Measurements from ENCODE around the gene CNKSR3.

CNKSR3 gene

GRCh38 chr6:154367336-154367735 lies 143.1 kb downstream of the CNKSR3 start:
- H3K9ac ChIP-seq (ENCODE audit: low read length), result no peak overlapping the region
- no peaks in the 10 kb centered on the region for H3K79me2 ChIP-seq (ENCODE audit: insufficient read depth, low read length)
- TF ChIP-seq, protein P1, sequence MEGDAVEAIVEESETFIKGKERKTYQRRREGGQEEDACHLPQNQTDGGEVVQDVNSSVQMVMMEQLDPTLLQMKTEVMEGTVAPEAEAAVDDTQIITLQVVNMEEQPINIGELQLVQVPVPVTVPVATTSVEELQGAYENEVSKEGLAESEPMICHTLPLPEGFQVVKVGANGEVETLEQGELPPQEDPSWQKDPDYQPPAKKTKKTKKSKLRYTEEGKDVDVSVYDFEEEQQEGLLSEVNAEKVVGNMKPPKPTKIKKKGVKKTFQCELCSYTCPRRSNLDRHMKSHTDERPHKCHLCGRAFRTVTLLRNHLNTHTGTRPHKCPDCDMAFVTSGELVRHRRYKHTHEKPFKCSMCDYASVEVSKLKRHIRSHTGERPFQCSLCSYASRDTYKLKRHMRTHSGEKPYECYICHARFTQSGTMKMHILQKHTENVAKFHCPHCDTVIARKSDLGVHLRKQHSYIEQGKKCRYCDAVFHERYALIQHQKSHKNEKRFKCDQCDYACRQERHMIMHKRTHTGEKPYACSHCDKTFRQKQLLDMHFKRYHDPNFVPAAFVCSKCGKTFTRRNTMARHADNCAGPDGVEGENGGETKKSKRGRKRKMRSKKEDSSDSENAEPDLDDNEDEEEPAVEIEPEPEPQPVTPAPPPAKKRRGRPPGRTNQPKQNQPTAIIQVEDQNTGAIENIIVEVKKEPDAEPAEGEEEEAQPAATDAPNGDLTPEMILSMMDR (IDR thresholded peaks at IDR 0.05; ENCODE audit: low read length), result no peak
- TF ChIP-seq EZH2 (IDR thresholded peaks at IDR 0.05; ENCODE audit: borderline replicate concordance, low read length), result no peak
- H2AFZ ChIP-seq (ENCODE audit: low read length), result no peak overlapping the region
- H3K4me1 ChIP-seq (ENCODE audit: insufficient read depth, low read length, severe bottlenecking), result no peaks in the 10 kb centered on the region
- no peak overlapping the region for H3K4me2 ChIP-seq (ENCODE audit: low read length)
- no peaks in the 10 kb centered on the region for H3F3A ChIP-seq (ENCODE audit: insufficient read depth, low read length)
- no peaks in the 10 kb centered on the region for H4K20me1 ChIP-seq (ENCODE audit: insufficient read depth, low read length)
- H3K36me3 ChIP-seq (ENCODE audit: insufficient read depth, low read length), result no peaks in the 10 kb centered on the region
- H3K9me2 ChIP-seq (ENCODE audit: low read depth, low read length), result no peaks in the 10 kb centered on the region
- no peak overlapping the region for H3K27ac ChIP-seq (ENCODE audit: low read depth, low read length, poor library complexity, severe bottlenecking)
- no peaks in the 10 kb centered on the region for H3K27me3 ChIP-seq (ENCODE audit: insufficient read depth, low read length)
- H3K9me3 ChIP-seq (ENCODE audit: low read length), result no peaks in the 10 kb centered on the region
- no peak overlapping the region for H3K4me3 ChIP-seq (ENCODE audit: low read depth, low read length, poor library complexity, severe bottlenecking)

DNA sequence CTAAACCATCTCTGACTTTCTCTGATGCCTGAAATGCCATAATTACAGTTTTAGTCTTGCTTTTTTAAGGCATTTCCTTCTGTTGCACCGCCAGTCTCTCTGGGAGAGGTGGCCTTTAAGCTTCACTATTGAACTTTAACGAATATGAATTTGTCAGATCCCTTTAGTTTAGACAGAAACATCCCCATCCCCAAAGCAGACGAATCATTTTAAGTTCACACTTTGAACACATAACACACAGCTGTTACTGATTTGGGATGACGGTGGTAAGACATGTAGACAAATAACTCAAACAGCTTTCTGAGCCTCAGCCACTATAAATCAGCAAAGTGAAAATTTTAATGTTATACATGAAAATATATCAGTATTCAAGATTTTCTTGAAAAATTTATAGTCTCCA lies 146.7 kb downstream of the CNKSR3 start:
- H3F3A ChIP-seq (ENCODE audit: insufficient read depth, low read length), result no peaks in the 10 kb centered on the region
- no peak overlapping the region for H3K9ac ChIP-seq (ENCODE audit: low read length)
- H2AFZ ChIP-seq (ENCODE audit: low read length), result no peak overlapping the region
- no peaks in the 10 kb centered on the region for H3K36me3 ChIP-seq (ENCODE audit: insufficient read depth, low read length)
- no peaks in the 10 kb centered on the region for H4K20me1 ChIP-seq (ENCODE audit: insufficient read depth, low read length)
- no peaks in the 10 kb centered on the region for H3K9me2 ChIP-seq (ENCODE audit: low read depth, low read length)
- no peaks in the 10 kb centered on the region for H3K27me3 ChIP-seq (ENCODE audit: insufficient read depth, low read length)
- H3K4me3 ChIP-seq (ENCODE audit: low read depth, low read length, poor library complexity, severe bottlenecking), result no peak overlapping the region
- no peaks in the 10 kb centered on the region for H3K79me2 ChIP-seq (ENCODE audit: insufficient read depth, low read length)
- no peaks in the 10 kb centered on the region for H3K9me3 ChIP-seq (ENCODE audit: low read length)
- H3K27ac ChIP-seq (ENCODE audit: low read depth, low read length, poor library complexity, severe bottlenecking), result no peak overlapping the region
- no peaks in the 10 kb centered on the region for H3K4me1 ChIP-seq (ENCODE audit: insufficient read depth, low read length, severe bottlenecking)
- H3K4me2 ChIP-seq (ENCODE audit: low read length), result no peak overlapping the region
- TF ChIP-seq, protein P1 (IDR thresholded peaks at IDR 0.05; ENCODE audit: low read length), result no peak
- TF ChIP-seq EZH2 (IDR thresholded peaks at IDR 0.05; ENCODE audit: borderline replicate concordance, low read length), result no peak

- TF ChIP-seq, protein P1 (IDR thresholded peaks at IDR 0.05; ENCODE audit: low read length), result no peak
- TF ChIP-seq EZH2 (IDR thresholded peaks at IDR 0.05; ENCODE audit: borderline replicate concordance, low read length), result no peak
- no peaks in the 10 kb centered on the region for H3K9me2 ChIP-seq (ENCODE audit: low read depth, low read length)
- H3K9ac ChIP-seq (ENCODE audit: low read length), result no peak overlapping the region
- no peak overlapping the region for H3K4me3 ChIP-seq (ENCODE audit: low read depth, low read length, poor library complexity, severe bottlenecking)
- no peak overlapping the region for H2AFZ ChIP-seq (ENCODE audit: low read length)
- H3K36me3 ChIP-seq (ENCODE audit: insufficient read depth, low read length), result no peaks in the 10 kb centered on the region
- no peak overlapping the region for H3K4me2 ChIP-seq (ENCODE audit: low read length)
- H3K79me2 ChIP-seq (ENCODE audit: insufficient read depth, low read length), result no peaks in the 10 kb centered on the region
- no peaks in the 10 kb centered on the region for H3K27me3 ChIP-seq (ENCODE audit: insufficient read depth, low read length)
- H3F3A ChIP-seq (ENCODE audit: insufficient read depth, low read length), result no peaks in the 10 kb centered on the region
- no peaks in the 10 kb centered on the region for H4K20me1 ChIP-seq (ENCODE audit: insufficient read depth, low read length)
- H3K9me3 ChIP-seq (ENCODE audit: low read length), result no peaks in the 10 kb centered on the region
- H3K4me1 ChIP-seq (ENCODE audit: insufficient read depth, low read length, severe bottlenecking), result no peaks in the 10 kb centered on the region
- no peak overlapping the region for H3K27ac ChIP-seq (ENCODE audit: low read depth, low read length, poor library complexity, severe bottlenecking)
Measured at GRCh38 chr6:154361476-154361875, 149.0 kb downstream of the CNKSR3 start.
